SK-N-SH (cell line): ENCODE data around the gene PECR. TPM values are rescaled to one million over a fixed set of nuclear protein-coding genes. Genes with fewer than 3 reads are reported as not detected.

Experiments
- CTCF ChIA-PET: fragments of 300-600, 350-600 bp; formaldehyde crosslinking; extraction: SDS; loops from one replicate; lab custom pipeline; 2021; lab: Yijun Ruan, JAX
- POLR2A ChIA-PET: fragments of 350-600 bp; sonication (Branson Sonifier 250); formaldehyde crosslinking; extraction: SDS; loops from one replicate; lab custom pipeline; 2020; ENCODE audit warnings: antibody characterized with exemption, inconsistent platforms; lab: Yijun Ruan, JAX
- DNase-seq: peaks from one replicate; pipeline ENCODE4 v3.0.0; 2012
- H2AFZ ChIP-seq: fragments of 200-600 bp; sonication (generic); 2 replicates; pipeline ENCODE4 v1.8.1; 2016; ENCODE audit warnings: antibody characterized with exemption, mild to moderate bottlenecking, low read depth
- H3F3A ChIP-seq: fragments of 200-600 bp; sonication (generic); replicated peaks from 2 replicates; pipeline ENCODE3; 2016; ENCODE audit warnings: antibody characterized with exemption, mild to moderate bottlenecking; ENCODE audit not compliant: insufficient read depth
- H3K27ac ChIP-seq, 2 experiments: fragments of 200-500 bp in 1 of 2; fragments of 200-600 bp in 1 of 2; sonication (Bioruptor generic) in 1 of 2; sonication (generic), shearing (Covaris generic) in 1 of 2; 2 replicates each; pipeline versions ENCODE4 v1.5.1 to v1.6.1; 2014 to 2016; ENCODE audit warnings: low read depth in 2 of 2, inconsistent platforms in 1 of 2, low read length in 1 of 2, mild to moderate bottlenecking in 1 of 2, mixed read lengths in 1 of 2
- H3K27me3 ChIP-seq: fragments of 200-600 bp; sonication (generic), shearing (Covaris generic); 2 replicates; pipeline ENCODE4 v1.6.1; 2016; ENCODE audit warnings: mixed run types; ENCODE audit not compliant: insufficient read depth
- H3K36me3 ChIP-seq, 2 experiments: fragments of 200-500 bp in 1 of 2; fragments of 200-600 bp in 1 of 2; sonication (Bioruptor generic) in 1 of 2; sonication (generic) in 1 of 2; replicated peaks in 1 of 2; 2 replicates each; pipeline versions ENCODE3 to v1.5.1; 2014 to 2016; ENCODE audit warnings: low read length in 1 of 2, mild to moderate bottlenecking in 1 of 2; ENCODE audit not compliant: insufficient read depth in 2 of 2, control insufficient read depth in 1 of 2
- H3K4me1 ChIP-seq, 2 experiments: fragments of 200-500 bp in 1 of 2; fragments of 200-600 bp in 1 of 2; sonication (Bioruptor generic) in 1 of 2; sonication (generic), shearing (Covaris generic) in 1 of 2; 2 replicates each; pipeline versions ENCODE4 v1.5.1 to v1.6.1; 2014 to 2016; ENCODE audit warnings: low read depth in 1 of 2, low read length in 1 of 2, mixed run types in 1 of 2; ENCODE audit not compliant: insufficient read depth in 2 of 2, control insufficient read depth in 1 of 2
- H3K4me2 ChIP-seq: fragments of 200-600 bp; sonication (generic), shearing (Covaris generic); 2 replicates; pipeline ENCODE4 v1.6.1; 2017; ENCODE audit warnings: mixed run types
- H3K4me3 ChIP-seq, 2 experiments: fragments of 200-500 bp in 1 of 2; fragments of 200-600 bp in 1 of 2; sonication (Bioruptor generic) in 1 of 2; sonication (generic), shearing (Covaris generic) in 1 of 2; 2 replicates each; pipeline versions ENCODE4 v1.5.1 to v1.8.1; 2014 to 2016; ENCODE audit warnings: low read depth in 2 of 2, inconsistent platforms in 1 of 2, low read length in 1 of 2, mild to moderate bottlenecking in 1 of 2, mixed read lengths in 1 of 2, moderate library complexity in 1 of 2
- H3K79me2 ChIP-seq: fragments of 200-600 bp; sonication (generic); 2 replicates; pipeline ENCODE4 v1.8.1; 2017; ENCODE audit warnings: mild to moderate bottlenecking; ENCODE audit not compliant: insufficient read depth
- H3K9ac ChIP-seq: fragments of 200-600 bp; sonication (generic); 2 replicates; pipeline ENCODE4 v1.6.1; 2017; ENCODE audit warnings: mixed run types
- H3K9me2 ChIP-seq: fragments of 200-600 bp; sonication (generic); 2 replicates; pipeline ENCODE4 v1.6.1; 2017; ENCODE audit warnings: mixed run types
- H3K9me3 ChIP-seq: fragments of 200-600 bp; sonication (generic); 2 replicates; pipeline ENCODE4 v1.6.1; 2017; ENCODE audit warnings: mixed run types, mild to moderate bottlenecking, moderate library complexity
- H4K20me1 ChIP-seq: fragments of 200-600 bp; sonication (generic); 2 replicates; pipeline ENCODE4 v1.6.1; 2017; ENCODE audit warnings: mild to moderate bottlenecking, mixed run types; ENCODE audit not compliant: insufficient read depth
- CHD2 ChIP-seq: fragments of 150-350 bp; IDR thresholded peaks from 2 replicates; pipeline ENCODE4 v1.6.1; 2018; ENCODE audit warnings: low read length; ENCODE audit not compliant: partially characterized antibody
- EP300 ChIP-seq, 2 experiments: IDR thresholded peaks; 2 replicates each; pipeline versions ENCODE4 v1.4.0 to v1.6.1; 2012; ENCODE audit warnings: borderline replicate concordance in 1 of 2, low read depth in 1 of 2, low read length in 1 of 2
- EZH2phosphoT487 ChIP-seq: fragments of 200-600 bp; sonication (generic); IDR thresholded peaks from 2 replicates; pipeline ENCODE4 v1.6.1; 2017; ENCODE audit warnings: low read depth, mixed run types, mild to moderate bottlenecking, antibody characterized with exemption, moderate library complexity, borderline replicate concordance
- FOSL2 ChIP-seq: IDR thresholded peaks from 2 replicates; pipeline ENCODE4 v1.4.0; 2012; ENCODE audit warnings: low read depth, mild to moderate bottlenecking, moderate library complexity, borderline replicate concordance
- FOXM1 ChIP-seq: IDR thresholded peaks from 2 replicates; pipeline ENCODE4 v1.4.0; 2012; ENCODE audit warnings: low read depth, mild to moderate bottlenecking
- GABPA ChIP-seq: IDR thresholded peaks from 2 replicates; pipeline ENCODE4 v1.4.0; 2012; ENCODE audit warnings: low read depth, mild to moderate bottlenecking
- GATA2 ChIP-seq: sonication (generic); formaldehyde crosslinking; IDR thresholded peaks from 2 replicates; pipeline ENCODE4 v1.5.0; 2020; ENCODE audit warnings: mild to moderate bottlenecking, missing genetic modification reagents
- IRF3 ChIP-seq: fragments of 150-350 bp; IDR thresholded peaks from 2 replicates; pipeline ENCODE4 v1.6.1; 2016; ENCODE audit warnings: mild to moderate bottlenecking, low read depth, low read length
- JUND ChIP-seq: IDR thresholded peaks from 2 replicates; pipeline ENCODE4 v1.4.0; 2012
- MEF2A ChIP-seq: IDR thresholded peaks from 2 replicates; pipeline ENCODE4 v1.4.0; 2012; ENCODE audit warnings: low read depth, borderline replicate concordance
- MXI1 ChIP-seq: IDR thresholded peaks from 2 replicates; pipeline ENCODE4 v1.6.1; 2012; ENCODE audit warnings: mild to moderate bottlenecking, low read depth, low read length, improper control_type of control experiment
- NFIC ChIP-seq: IDR thresholded peaks from 2 replicates; pipeline ENCODE4 v1.4.0; 2012; ENCODE audit warnings: borderline replicate concordance
- NRF1 ChIP-seq: IDR thresholded peaks from 2 replicates; pipeline ENCODE4 v1.6.1; 2012; ENCODE audit warnings: low read depth, mild to moderate bottlenecking, low read length
- PBX3 ChIP-seq: IDR thresholded peaks from 2 replicates; pipeline ENCODE4; 2012
- RAD21 ChIP-seq: IDR thresholded peaks from 2 replicates; pipeline ENCODE4 v1.6.1; 2012; ENCODE audit warnings: mild to moderate bottlenecking, low read length
- RCOR1 ChIP-seq: fragments of 150-350 bp; IDR thresholded peaks from 2 replicates; pipeline ENCODE4 v1.6.1; 2017; ENCODE audit warnings: antibody characterized with exemption, low read length
- REST ChIP-seq: IDR thresholded peaks from 2 replicates; pipeline ENCODE4 v1.6.1; 2012; ENCODE audit warnings: mild to moderate bottlenecking, low read depth, low read length, moderate library complexity
- TCF12 ChIP-seq: IDR thresholded peaks from 2 replicates; pipeline ENCODE4 v1.4.0; 2012
- TEAD4 ChIP-seq: IDR thresholded peaks from 2 replicates; pipeline ENCODE4 v1.4.0; 2012; ENCODE audit warnings: mild to moderate bottlenecking, borderline replicate concordance; ENCODE audit not compliant: insufficient read depth
- WGBS: methylation state at CpG from one replicate; pipeline ENCODE4 v1.1.6; 2017; ENCODE audit warnings: low lambda C conversion rate; 5-methylcytosine and 5-hydroxymethylcytosine counted together
- polyA plus RNA-seq, 3 experiments: library from polyadenylated mRNA; depleted of rRNA; stranded (reverse); fragments of >200 nt; gene quantifications; 2 replicates each; pipeline ENCODE4 v1.2.3, GENCODE V29; 2012

PECR gene
- polyA plus RNA-seq, 1 of the 3 experiments (the other 2 are of a cell fraction) = 18.6 TPM

GRCh38 chr2:216117561-216118340, 36.1 kb upstream of the PECR start:
- ChIA-PET CTCF (no interaction called here), POLR2A (no interaction called here)
- Histone ChIP-seq H4K20me1 (no peaks in the 10 kb centered on the region), H3K9me3 (no peaks in the 10 kb centered on the region), H3K4me1 (peaks cover 29 to 36% of the 10 kb centered on the region in 2 experiments), H3K9me2 (no peaks in the 10 kb centered on the region), H3K36me3 (peaks cover 90 to 91% of the 10 kb centered on the region in 2 experiments), H2AFZ (no peak overlapping the region), H3K27me3 (no peaks in the 10 kb centered on the region), H3K4me2 (no peak overlapping the region; the same call in 1 of the 2 replicates), H3K9ac (no peak overlapping the region), H3K4me3 (no peak overlapping the region), H3F3A (peaks cover 18% of the 10 kb centered on the region), H3K79me2 (peaks cover 92% of the 10 kb centered on the region), H3K27ac (peak overlapping the region; percentile 5 to 97; a peak in 3 of 4 replicates)
- TF ChIP-seq FOSL2 (0 out of 2 replicates have a peak, but pooled peaks have one; percentile 6), IRF3 (no peak)
- DNase-seq = no peak
- WGBS = 75% methylated on average over 4 of the region's 4 CpGs

GRCh38 chr2:216116418-216116817, 34.8 kb upstream of the PECR start:
- H3K27ac ChIP-seq = peak overlapping the region; percentile 5 to 97; a peak in 3 of 4 replicates
- WGBS = 88% methylated on average over 1 of the region's 1 CpG
- peaks cover 23% of the 10 kb centered on the region for H3F3A ChIP-seq
- no peak for TF ChIP-seq NFIC
- peak; percentile 64 for TF ChIP-seq GATA2
- 0 out of 2 replicates have a peak, but pooled peaks have one; percentile 17 for TF ChIP-seq RAD21
- TF ChIP-seq RCOR1 = peak; percentile 64
- peak in 1 of 2 experiments; percentile 79; a peak in 2 of 4 replicates for TF ChIP-seq EP300 (IDR thresholded peaks at IDR 0.05; ENCODE audit: borderline replicate concordance in 1 of 2, low read depth in 1 of 2, low read length in 1 of 2)
- no peak for TF ChIP-seq MEF2A
- no peak for TF ChIP-seq REST
- no peak for TF ChIP-seq TEAD4
- TF ChIP-seq CHD2 = no peak
- TF ChIP-seq GABPA = no peak
- no peak for TF ChIP-seq EZH2phosphoT487
- no peak; the same call in 1 of the 2 replicates for TF ChIP-seq TCF12
- no peak for TF ChIP-seq NRF1
- TF ChIP-seq MXI1 = peak; percentile 42; the same call in 1 of the 2 replicates
- TF ChIP-seq IRF3 = no peak
- TF ChIP-seq PBX3 = no peak
- no peak for TF ChIP-seq JUND
- TF ChIP-seq FOXM1 = no peak

More at GRCh38 chr2:216116418-216116817, 34.8 kb upstream of the PECR start:
- peak; percentile 38 for DNase-seq
- Histone ChIP-seq H3K27me3 (no peaks in the 10 kb centered on the region), H4K20me1 (no peaks in the 10 kb centered on the region), H3K79me2 (peaks cover 92% of the 10 kb centered on the region), H3K4me1 (peaks cover 29 to 38% of the 10 kb centered on the region in 2 experiments), H3K9me2 (no peaks in the 10 kb centered on the region), H3K4me2 (peak overlapping the region; percentile 92; the same call in 1 of the 2 replicates), H2AFZ (no peak overlapping the region), H3K9me3 (no peaks in the 10 kb centered on the region), H3K9ac (no peak overlapping the region), H3K36me3 (peaks cover 89 to 90% of the 10 kb centered on the region in 2 experiments), H3K4me3 (no peak overlapping the region; a peak in 1 of 4 replicates)
- POLR2A ChIA-PET = no interaction called here
- CTCF ChIA-PET = no interaction called here
